ENCODE data around the gene CAPS. TPM values are rescaled to one million over a fixed set of nuclear protein-coding genes. Genes with fewer than 3 reads are reported as not detected.
"Not testable (repeated sequence)": the region's sequence is repeated elsewhere in the genome, so short reads cannot be mapped to it uniquely, and the experiment has no call there.

CAPS gene
- total and polyA plus RNA-seq, 3 donors from 2014 or later: 9.4 to 20.9 (median 13.9) TPM

DNA sequence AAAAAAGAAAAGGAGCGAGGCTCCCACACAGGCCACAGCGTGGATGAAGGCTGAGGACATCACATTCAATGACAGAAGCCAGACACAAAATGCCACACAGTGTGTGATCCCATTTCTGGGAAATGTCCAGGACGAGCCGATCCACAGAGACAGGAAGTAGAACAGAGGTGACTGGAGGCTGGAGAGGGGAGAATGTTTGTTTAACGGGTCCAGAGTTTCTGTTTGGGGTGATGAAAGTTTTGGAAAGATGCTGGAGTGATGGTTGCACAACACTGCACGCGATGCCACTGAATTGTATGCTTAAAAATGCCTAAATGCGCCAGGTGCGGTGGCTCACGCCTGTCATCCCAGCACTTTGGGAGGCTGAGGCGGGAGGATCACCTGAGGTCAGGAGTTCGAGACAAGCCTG is 43.1 kb upstream of the CAPS start:
- Histone ChIP-seq H3K9me3 (no peaks in the 10 kb centered on the region), H3K27ac (no peak overlapping the region), H3K36me3 (ENCODE audit: low read depth, missing control alignments) (no peaks in the 10 kb centered on the region), H3K4me3 (no peak overlapping the region), H3K4me1 (no peaks in the 10 kb centered on the region), H3K27me3 (no peaks in the 10 kb centered on the region)
- intact Hi-C loops (cut with DNase I; ENCODE audit: low total_unique reads): no loop called here
- TF ChIP-seq, protein P1, sequence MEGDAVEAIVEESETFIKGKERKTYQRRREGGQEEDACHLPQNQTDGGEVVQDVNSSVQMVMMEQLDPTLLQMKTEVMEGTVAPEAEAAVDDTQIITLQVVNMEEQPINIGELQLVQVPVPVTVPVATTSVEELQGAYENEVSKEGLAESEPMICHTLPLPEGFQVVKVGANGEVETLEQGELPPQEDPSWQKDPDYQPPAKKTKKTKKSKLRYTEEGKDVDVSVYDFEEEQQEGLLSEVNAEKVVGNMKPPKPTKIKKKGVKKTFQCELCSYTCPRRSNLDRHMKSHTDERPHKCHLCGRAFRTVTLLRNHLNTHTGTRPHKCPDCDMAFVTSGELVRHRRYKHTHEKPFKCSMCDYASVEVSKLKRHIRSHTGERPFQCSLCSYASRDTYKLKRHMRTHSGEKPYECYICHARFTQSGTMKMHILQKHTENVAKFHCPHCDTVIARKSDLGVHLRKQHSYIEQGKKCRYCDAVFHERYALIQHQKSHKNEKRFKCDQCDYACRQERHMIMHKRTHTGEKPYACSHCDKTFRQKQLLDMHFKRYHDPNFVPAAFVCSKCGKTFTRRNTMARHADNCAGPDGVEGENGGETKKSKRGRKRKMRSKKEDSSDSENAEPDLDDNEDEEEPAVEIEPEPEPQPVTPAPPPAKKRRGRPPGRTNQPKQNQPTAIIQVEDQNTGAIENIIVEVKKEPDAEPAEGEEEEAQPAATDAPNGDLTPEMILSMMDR (IDR thresholded peaks at IDR 0.05): no peak
- no peak for TF ChIP-seq POLR2A (IDR thresholded peaks at IDR 0.05)
- 86 to 87% methylated on average over 11 to 12 of the region's 12 CpGs for WGBS, 2 donors
- no peak for DNase-seq

DNA sequence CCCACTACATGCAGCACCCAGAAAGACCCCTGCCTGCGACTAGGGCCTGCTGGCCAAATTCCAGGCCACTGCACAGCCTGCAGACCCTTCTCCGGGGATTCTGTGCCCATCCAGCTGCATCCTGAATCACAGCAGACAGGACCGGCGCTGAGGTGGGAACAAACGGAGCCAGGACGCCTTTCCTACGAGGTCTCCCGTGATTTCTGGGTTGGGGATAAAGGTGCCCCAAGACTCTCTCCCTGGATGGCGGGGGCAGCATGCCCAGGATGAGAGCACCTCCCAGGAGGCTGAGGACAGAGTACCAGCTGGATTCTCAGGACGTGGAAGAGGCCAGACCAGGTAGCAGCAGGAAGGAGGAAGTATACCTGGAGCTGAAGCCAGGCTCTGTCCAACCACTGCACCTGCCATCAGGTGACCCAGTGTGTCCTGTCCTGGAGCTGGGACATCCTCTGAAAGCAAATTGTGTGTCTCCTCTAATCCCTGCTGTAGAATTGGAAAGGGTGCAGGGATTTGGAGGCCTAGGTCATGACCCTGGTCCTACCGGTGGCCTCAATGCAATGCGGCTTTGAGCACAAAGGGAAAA is 40.3 kb upstream of the CAPS start:
- 90% methylated on average over 12 of the region's 12 CpGs for WGBS, 2 donors
- Histone ChIP-seq H3K4me3 (no peak overlapping the region), H3K27me3 (no peaks in the 10 kb centered on the region), H3K27ac (no peak overlapping the region), H3K9me3 (no peaks in the 10 kb centered on the region), H3K4me1 (no peaks in the 10 kb centered on the region), H3K36me3 (ENCODE audit: low read depth, missing control alignments) (no peaks in the 10 kb centered on the region)
- no peak for DNase-seq
- intact Hi-C loops (cut with DNase I; ENCODE audit: low total_unique reads): no loop called here
- TF ChIP-seq, protein P1 (IDR thresholded peaks at IDR 0.05): no peak
- no peak for TF ChIP-seq POLR2A (IDR thresholded peaks at IDR 0.05)

GRCh38 chr19:5874496-5874895 is 39.6 kb upstream of the CAPS start:
- H3K4me1 ChIP-seq; H3K27me3 ChIP-seq; intact Hi-C loops (cut with DNase I; ENCODE audit: low total_unique reads); H3K27ac ChIP-seq; DNase-seq; H3K4me3 ChIP-seq; H3K9me3 ChIP-seq; H3K36me3 ChIP-seq (ENCODE audit: low read depth, missing control alignments): not testable (repeated sequence)
- WGBS, 2 donors: 64 to 87% methylated on average over 7 of the region's 7 CpGs

- WGBS, 2 donors: 72 to 78% methylated on average over 7 to 8 of the region's 8 CpGs
- H3K27ac ChIP-seq: no peak overlapping the region
- DNase-seq: no peak
- no peaks in the 10 kb centered on the region for H3K36me3 ChIP-seq (ENCODE audit: low read depth, missing control alignments)
- H3K4me3 ChIP-seq: no peak overlapping the region
- TF ChIP-seq, protein P1 (IDR thresholded peaks at IDR 0.05): no peak
- no peak for TF ChIP-seq POLR2A (IDR thresholded peaks at IDR 0.05)
- no peaks in the 10 kb centered on the region for H3K27me3 ChIP-seq
- H3K9me3 ChIP-seq: no peaks in the 10 kb centered on the region
- intact Hi-C loops (cut with DNase I; ENCODE audit: low total_unique reads): no loop called here
- peaks cover 7% of the 10 kb centered on the region for H3K4me1 ChIP-seq
Observed at GRCh38 chr19:5877427-5877826, 36.6 kb upstream of the CAPS start.

- 77 to 80% methylated on average over 9 of the region's 9 CpGs for WGBS, 2 donors
- Histone ChIP-seq H3K27ac (no peak overlapping the region), H3K9me3 (no peaks in the 10 kb centered on the region), H3K4me1 (peaks cover 7% of the 10 kb centered on the region), H3K27me3 (no peaks in the 10 kb centered on the region), H3K36me3 (ENCODE audit: low read depth, missing control alignments) (no peaks in the 10 kb centered on the region), H3K4me3 (no peak overlapping the region)
- no peak for DNase-seq
- intact Hi-C loops (cut with DNase I; ENCODE audit: low total_unique reads): no loop called here
- TF ChIP-seq, protein P1 (IDR thresholded peaks at IDR 0.05): no peak
- TF ChIP-seq POLR2A (IDR thresholded peaks at IDR 0.05): no peak
Observed at GRCh38 chr19:5877882-5878281, 36.2 kb upstream of the CAPS start.
